Measurements from ENCODE around the gene MGAT2. TPM values are rescaled to one million over a fixed set of nuclear protein-coding genes. Genes with fewer than 3 reads are reported as not detected.

Gene MGAT2
- total RNA-seq, 2 donors from 2014 or later, result 21.4 to 23.5 TPM

DNA sequence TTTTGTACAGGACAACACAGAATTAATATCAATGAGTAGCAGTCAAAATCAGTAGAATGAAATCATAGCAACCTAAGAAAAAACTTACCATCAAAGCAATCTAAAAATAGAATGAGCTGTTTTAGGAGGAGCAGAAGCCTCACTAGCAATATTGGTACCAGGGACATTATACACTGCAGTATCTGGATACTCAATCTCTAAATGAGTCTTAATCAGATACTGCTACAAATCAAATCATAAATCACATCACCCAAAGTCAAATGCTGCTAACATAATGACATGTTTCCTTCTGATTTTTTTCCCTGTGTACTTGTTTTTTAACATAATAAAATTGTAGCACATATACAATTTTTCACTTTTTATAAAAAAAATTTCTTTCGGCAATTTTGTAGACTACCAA, 42.5 kb upstream of the MGAT2 start:
- no peaks in the 10 kb centered on the region for H3K4me1 ChIP-seq (ENCODE audit: control insufficient read depth, insufficient read depth, low read length)
- no peak for DNase-seq
- no peaks in the 10 kb centered on the region for H3K9me3 ChIP-seq (ENCODE audit: control insufficient read depth, low read length)
- no peak overlapping the region for H3K4me3 ChIP-seq (ENCODE audit: low read length)
- Mint-ChIP-seq H3K36me3 (ENCODE audit: low read depth) (peaks cover 62% of the 10 kb centered on the region), H3K4me3 (no peak overlapping the region), H3K27ac (no peak overlapping the region), H3K4me1 (peaks cover 10% of the 10 kb centered on the region), H3K9me3 (no peaks in the 10 kb centered on the region), H3K27me3 (ENCODE audit: insufficient read depth) (no peaks in the 10 kb centered on the region)
- H3K27me3 ChIP-seq (ENCODE audit: control insufficient read depth, insufficient read depth, low read length, poor library complexity, severe bottlenecking), result no peaks in the 10 kb centered on the region
- H3K27ac ChIP-seq (ENCODE audit: low read depth, low read length), result no peak overlapping the region
- WGBS, 2 experiments (ENCODE audit: insufficient coverage in 1 of 2, insufficient read length in 1 of 2), result 100% methylated on average over 1 of the region's 1 CpG; no CpG with 5 or more reads in 1 of the 2 experiments
- no peak overlapping the region for H3K9ac ChIP-seq (ENCODE audit: extremely low read depth, low read length, poor library complexity, severe bottlenecking)
- peaks cover 53% of the 10 kb centered on the region for H3K36me3 ChIP-seq (ENCODE audit: control insufficient read depth, insufficient read depth, low read length)
- TF ChIP-seq, protein P1, sequence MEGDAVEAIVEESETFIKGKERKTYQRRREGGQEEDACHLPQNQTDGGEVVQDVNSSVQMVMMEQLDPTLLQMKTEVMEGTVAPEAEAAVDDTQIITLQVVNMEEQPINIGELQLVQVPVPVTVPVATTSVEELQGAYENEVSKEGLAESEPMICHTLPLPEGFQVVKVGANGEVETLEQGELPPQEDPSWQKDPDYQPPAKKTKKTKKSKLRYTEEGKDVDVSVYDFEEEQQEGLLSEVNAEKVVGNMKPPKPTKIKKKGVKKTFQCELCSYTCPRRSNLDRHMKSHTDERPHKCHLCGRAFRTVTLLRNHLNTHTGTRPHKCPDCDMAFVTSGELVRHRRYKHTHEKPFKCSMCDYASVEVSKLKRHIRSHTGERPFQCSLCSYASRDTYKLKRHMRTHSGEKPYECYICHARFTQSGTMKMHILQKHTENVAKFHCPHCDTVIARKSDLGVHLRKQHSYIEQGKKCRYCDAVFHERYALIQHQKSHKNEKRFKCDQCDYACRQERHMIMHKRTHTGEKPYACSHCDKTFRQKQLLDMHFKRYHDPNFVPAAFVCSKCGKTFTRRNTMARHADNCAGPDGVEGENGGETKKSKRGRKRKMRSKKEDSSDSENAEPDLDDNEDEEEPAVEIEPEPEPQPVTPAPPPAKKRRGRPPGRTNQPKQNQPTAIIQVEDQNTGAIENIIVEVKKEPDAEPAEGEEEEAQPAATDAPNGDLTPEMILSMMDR (conservative IDR thresholded peaks at IDR 0.05), result no peak

DNA sequence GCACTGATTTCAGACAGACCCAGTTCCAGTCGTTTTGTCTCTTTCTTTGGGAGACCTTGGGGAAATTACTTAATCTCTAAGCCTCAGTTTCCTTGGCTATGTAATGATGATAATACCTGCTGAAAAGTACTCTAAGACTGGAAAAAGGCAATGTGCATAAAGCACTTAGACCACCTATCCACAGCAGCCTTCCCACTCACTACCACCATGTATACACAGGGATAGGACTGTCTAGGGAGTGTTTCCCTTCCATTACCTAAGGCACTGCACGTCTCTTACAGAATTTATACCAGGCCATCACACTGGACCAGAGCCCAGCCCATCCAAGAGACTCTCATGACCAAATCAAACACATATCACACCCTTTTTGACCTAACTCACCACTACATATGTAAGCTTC, 40.8 kb upstream of the MGAT2 start:
- Histone ChIP-seq H3K36me3 (ENCODE audit: control insufficient read depth, insufficient read depth, low read length) (peaks cover 63% of the 10 kb centered on the region), H3K9me3 (ENCODE audit: control insufficient read depth, low read length) (no peaks in the 10 kb centered on the region), H3K27ac (ENCODE audit: low read depth, low read length) (no peak overlapping the region), H3K27me3 (ENCODE audit: control insufficient read depth, insufficient read depth, low read length, poor library complexity, severe bottlenecking) (no peaks in the 10 kb centered on the region), H3K4me1 (ENCODE audit: control insufficient read depth, insufficient read depth, low read length) (no peaks in the 10 kb centered on the region), H3K4me3 (ENCODE audit: low read length) (no peak overlapping the region), H3K9ac (ENCODE audit: extremely low read depth, low read length, poor library complexity, severe bottlenecking) (no peak overlapping the region)
- TF ChIP-seq, protein P1 (conservative IDR thresholded peaks at IDR 0.05), result no peak
- WGBS, 2 experiments (ENCODE audit: insufficient coverage in 1 of 2, insufficient read length in 1 of 2), result 79 to 100% methylated on average over 2 of the region's 2 CpGs
- Mint-ChIP-seq H3K4me1 (peaks cover 22% of the 10 kb centered on the region), H3K36me3 (ENCODE audit: low read depth) (peaks cover 63% of the 10 kb centered on the region), H3K27ac (peak overlapping the region; percentile 0), H3K4me3 (no peak overlapping the region), H3K27me3 (ENCODE audit: insufficient read depth) (no peaks in the 10 kb centered on the region), H3K9me3 (no peaks in the 10 kb centered on the region)
- no peak for DNase-seq

DNA sequence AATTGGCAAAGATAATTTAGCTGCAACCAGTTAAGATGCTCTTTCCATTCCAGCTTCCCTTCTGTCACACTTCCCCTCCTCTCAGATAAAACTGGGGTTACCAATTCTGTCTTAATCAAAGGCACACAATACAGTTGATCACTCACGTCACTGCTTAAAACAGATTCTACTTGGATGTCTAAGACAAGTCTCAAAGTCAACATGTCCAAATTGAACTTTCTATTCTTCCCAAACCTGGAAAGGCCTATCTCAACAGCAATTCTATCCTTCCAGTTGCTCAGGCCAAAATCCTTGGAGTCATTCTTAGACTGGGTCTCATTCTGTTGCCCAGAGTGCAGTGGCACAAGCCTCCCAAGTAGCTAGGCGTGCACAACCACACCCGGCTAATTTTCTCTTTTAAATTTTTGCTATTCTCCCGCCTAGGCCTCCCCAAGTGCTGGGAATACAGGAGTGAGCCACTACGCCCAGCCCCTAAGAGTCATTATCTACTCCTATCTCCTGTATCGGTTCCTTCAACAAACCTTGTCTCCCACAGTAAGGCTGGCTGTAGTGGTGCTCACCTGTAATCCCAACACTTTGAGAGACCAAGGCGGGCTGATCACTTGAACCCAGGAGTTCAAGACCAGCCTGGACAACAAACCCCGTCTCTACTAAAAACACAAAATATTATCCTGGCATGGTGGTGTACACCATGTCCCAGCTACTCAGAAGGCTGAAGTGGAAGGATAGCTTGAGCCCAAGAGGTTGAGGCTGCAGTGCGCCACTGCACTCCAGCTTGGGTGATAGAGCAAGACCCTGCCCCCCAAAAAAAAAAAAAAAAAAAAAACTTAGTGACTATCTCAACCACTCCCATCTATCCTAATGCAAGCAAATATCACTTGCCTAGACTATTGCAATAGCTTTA, 39.1 kb upstream of the MGAT2 start:
- Mint-ChIP-seq H3K4me3 (no peak overlapping the region), H3K27ac (peak overlapping the region; percentile 87)
- no peak overlapping the region for H3K27ac ChIP-seq (ENCODE audit: low read depth, low read length)

More for the DNA sequence above, 39.1 kb upstream of the MGAT2 start:
- Mint-ChIP-seq H3K4me1 (peaks cover 22% of the 10 kb centered on the region), H3K27me3 (ENCODE audit: insufficient read depth) (no peaks in the 10 kb centered on the region), H3K36me3 (ENCODE audit: low read depth) (peaks cover 62% of the 10 kb centered on the region), H3K9me3 (no peaks in the 10 kb centered on the region)
- peak; percentile 55 for DNase-seq
- Histone ChIP-seq H3K4me1 (ENCODE audit: control insufficient read depth, insufficient read depth, low read length) (no peaks in the 10 kb centered on the region), H3K27me3 (ENCODE audit: control insufficient read depth, insufficient read depth, low read length, poor library complexity, severe bottlenecking) (no peaks in the 10 kb centered on the region), H3K9me3 (ENCODE audit: control insufficient read depth, low read length) (no peaks in the 10 kb centered on the region), H3K4me3 (ENCODE audit: low read length) (no peak overlapping the region), H3K36me3 (ENCODE audit: control insufficient read depth, insufficient read depth, low read length) (peaks cover 52% of the 10 kb centered on the region), H3K9ac (ENCODE audit: extremely low read depth, low read length, poor library complexity, severe bottlenecking) (no peak overlapping the region)
- 90 to 93% methylated on average over 6 to 9 of the region's 9 CpGs for WGBS, 2 experiments (ENCODE audit: insufficient coverage in 1 of 2, insufficient read length in 1 of 2)
- TF ChIP-seq, protein P1 (conservative IDR thresholded peaks at IDR 0.05), result no peak

All from endodermal cell (in vitro differentiated cells).